Astrocyte of the spinal cord (primary cell): Measurements from ENCODE around the gene STPG4.

ENCODE experiments used
- DNase-seq: peaks from one replicate; pipeline ENCODE4 v3.0.0; 2011; ENCODE audit warnings: low read depth, low spot score
- H3K4me3 ChIP-seq: 2 replicates; pipeline ENCODE4 v1.5.1; 2011; ENCODE audit warnings: low read depth, mild to moderate bottlenecking, low read length, moderate library complexity
- in situ Hi-C: cut with HindIII; loops from 2 replicates; pipeline ENCODE4 v1.10.0; 2017; ENCODE audit warnings: low sequenced_read_pairs
- TF ChIP-seq, protein P1 (sequence below): IDR thresholded peaks from 2 replicates; pipeline ENCODE4 v1.5.1; 2012; ENCODE audit warnings: low read depth, mild to moderate bottlenecking, low read length, inconsistent platforms

Gene STPG4

DNA sequence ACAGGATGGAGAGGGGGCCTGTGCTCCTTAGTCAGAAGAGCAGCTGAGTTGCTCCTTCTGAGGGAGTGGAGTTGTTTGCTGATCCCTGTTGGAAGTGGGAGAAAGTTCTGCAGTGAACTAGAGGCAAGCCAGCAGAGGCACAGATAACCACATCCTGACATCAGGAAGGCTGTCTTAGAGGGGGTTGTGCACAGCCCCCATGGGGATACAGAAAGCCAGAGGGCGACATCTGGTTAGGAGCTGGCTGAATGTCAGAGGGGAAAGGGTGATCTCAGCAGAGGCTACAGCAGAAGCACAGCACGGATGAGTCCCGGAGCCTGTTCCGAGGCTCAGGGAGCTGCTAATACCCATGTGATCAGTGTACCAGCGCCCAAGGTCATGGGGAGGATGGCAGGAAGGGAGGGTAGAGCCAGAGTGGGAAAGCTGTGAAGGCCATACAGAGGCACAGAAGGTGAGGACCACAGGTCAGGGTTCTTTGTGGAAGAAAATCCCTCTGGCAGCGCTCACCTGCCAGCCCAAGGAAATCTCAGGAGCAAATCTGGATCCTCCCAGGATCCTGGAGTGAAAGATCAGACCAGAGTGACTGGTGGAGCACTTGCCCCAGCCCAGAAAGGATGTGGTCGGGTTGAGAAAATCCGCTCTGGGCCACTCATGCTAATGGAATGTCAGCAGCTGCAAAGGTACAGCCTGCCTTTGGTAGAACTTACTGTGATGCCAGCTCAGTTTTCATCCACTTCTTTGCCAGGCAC, 111.8 kb downstream of the STPG4 start:
- TF ChIP-seq, protein P1, sequence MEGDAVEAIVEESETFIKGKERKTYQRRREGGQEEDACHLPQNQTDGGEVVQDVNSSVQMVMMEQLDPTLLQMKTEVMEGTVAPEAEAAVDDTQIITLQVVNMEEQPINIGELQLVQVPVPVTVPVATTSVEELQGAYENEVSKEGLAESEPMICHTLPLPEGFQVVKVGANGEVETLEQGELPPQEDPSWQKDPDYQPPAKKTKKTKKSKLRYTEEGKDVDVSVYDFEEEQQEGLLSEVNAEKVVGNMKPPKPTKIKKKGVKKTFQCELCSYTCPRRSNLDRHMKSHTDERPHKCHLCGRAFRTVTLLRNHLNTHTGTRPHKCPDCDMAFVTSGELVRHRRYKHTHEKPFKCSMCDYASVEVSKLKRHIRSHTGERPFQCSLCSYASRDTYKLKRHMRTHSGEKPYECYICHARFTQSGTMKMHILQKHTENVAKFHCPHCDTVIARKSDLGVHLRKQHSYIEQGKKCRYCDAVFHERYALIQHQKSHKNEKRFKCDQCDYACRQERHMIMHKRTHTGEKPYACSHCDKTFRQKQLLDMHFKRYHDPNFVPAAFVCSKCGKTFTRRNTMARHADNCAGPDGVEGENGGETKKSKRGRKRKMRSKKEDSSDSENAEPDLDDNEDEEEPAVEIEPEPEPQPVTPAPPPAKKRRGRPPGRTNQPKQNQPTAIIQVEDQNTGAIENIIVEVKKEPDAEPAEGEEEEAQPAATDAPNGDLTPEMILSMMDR: no peak
- in situ Hi-C loops: no loop called here
- DNase-seq: peak; percentile 94
- H3K4me3 ChIP-seq: peak overlapping the region; percentile 2

DNA sequence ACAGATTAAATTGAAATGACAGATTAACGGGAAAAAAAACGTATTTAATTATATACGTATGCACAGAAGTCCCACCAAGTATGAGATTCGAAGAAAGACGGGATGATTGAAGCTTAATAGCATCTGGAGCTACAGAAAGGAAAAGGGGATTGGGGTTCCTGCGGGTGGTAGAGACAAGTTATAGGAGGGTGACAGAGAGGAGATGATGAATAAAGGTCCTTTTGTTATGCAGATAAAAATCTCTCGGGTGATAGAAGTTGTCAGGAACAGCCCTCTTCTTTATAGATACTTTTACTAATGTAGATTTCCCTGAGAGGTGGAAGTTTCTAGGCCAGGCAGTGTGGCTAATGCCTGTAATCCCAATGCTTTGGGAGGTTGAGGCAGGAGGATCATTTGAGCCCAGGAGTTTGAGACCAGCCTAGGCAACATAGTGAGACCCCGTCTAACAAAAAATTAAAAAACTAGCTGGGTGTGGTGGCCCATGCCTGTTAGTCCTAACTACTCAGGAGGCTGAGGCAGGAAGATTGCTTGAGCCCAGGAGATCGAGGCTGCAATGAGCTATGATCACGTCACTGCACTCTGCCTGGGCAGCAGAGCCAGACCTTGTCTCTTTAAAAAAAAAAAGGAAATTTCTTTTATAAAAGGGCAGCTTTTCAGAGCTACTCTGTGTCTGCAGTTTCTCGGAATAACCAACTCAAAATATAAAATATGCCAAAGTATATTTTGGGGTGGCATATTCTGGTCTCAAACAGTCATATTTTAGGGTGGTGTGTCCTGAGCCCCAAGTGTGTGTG, 113.0 kb downstream of the STPG4 start:
- no peak for DNase-seq
- TF ChIP-seq, protein P1: no peak
- no peak overlapping the region for H3K4me3 ChIP-seq

DNA sequence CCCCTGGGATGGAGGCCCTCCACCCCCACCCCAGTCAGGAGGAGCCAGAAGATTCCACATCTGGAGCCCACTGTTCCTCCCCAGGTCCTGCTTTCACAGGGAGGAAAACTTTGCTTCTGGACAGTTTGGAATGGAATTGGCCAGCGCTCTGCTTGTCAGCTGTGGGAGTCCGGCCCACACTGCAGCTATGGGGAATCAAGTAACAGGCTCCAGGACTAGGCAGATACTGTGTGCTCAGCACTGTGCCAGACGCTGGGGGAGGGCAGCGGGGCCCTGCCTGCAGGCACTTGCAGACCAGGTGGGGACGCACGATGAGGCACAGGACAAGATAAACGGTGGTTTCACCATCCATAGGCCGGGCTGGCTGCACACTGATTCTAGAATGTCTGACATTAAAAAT, 114.0 kb downstream of the STPG4 start:
- in situ Hi-C loops: no loop called here
- H3K4me3 ChIP-seq: no peak overlapping the region
- DNase-seq: no peak
- TF ChIP-seq, protein P1: no peak

More for the DNA sequence above, 113.0 kb downstream of the STPG4 start:
- in situ Hi-C loops: no loop called here

DNA sequence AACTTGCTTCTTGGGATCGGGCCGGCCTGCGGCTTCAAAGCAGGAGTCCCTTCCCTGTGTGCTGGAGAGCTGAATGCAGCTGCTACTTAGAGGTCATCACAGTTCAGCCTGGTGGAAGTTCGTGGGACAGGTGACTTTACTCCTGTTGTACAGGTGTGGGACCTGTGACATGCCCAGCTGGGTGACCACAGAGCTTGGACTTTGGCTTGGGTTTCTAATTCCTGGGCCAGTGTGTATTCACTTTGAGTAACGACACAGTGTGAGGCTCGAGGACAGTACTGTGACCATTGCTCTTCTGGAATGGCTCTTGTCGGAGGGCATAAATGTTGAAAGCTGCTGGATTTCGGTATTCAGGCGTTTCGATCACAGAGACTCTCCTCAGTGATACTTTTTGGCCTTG, 114.5 kb downstream of the STPG4 start:
- no peak overlapping the region for H3K4me3 ChIP-seq
- TF ChIP-seq, protein P1: no peak
- no peak for DNase-seq
- in situ Hi-C loops: no loop called here

DNA sequence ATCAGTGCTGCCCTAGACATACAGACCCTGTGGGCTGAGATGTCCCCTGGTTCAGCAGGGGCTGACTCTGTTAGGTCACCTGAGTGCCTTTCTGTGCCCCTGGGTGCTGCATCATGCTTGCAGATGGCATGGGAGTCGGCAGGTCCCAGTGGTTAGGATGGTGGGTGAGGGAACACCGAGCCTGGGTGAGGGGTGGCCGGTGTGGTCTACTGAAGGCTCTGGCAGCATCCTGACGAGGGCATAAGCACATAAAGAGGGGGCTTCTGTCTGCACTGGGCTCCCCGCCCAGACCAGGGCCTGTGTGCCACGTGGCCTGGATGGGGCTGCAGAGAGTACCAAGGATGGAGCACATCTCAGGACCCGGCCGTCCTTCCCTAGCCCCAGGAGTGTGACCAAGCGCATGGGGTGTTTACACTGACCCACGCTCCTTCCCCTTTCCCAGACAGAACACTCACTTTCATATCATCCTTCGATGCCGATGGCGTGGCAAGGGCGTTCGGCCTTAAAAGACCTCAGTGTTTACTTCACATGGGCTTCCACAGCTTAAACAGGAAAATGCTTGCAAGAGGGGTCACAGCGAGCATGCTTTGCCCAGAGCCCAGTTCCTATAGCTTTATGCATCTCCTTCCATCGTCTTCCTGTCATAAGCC, 115.1 kb downstream of the STPG4 start:
- no peak for DNase-seq
- no peak overlapping the region for H3K4me3 ChIP-seq
- TF ChIP-seq, protein P1: no peak
- in situ Hi-C loops: no loop called here

DNA sequence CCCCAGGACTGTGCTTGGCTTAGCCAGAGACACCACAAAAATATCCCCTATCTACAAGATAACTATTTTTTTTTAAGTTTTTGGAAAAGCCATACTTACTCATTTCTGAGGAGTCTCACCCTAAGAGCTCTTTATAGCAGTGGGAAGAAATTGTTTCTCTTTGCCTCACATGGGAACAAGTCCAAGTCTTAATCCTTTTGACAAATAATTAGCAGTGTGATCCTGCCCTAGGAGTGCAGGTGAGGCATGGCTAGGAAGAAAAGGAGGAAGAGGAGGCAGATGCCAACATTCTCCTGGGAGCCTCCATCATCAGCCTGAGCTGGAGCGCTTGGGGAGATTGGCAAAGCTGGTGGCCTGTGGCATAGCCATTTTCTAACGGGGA, 115.6 kb downstream of the STPG4 start:
- TF ChIP-seq, protein P1: no peak
- in situ Hi-C loops: no loop called here
- no peak for DNase-seq
- H3K4me3 ChIP-seq: no peak overlapping the region
